Stimulated activated naive CD8-positive, alpha-beta T cell treated with anti-CD3 and anti-CD28 coated beads, Interleukin-15, amount 100 ng/mL, for 72 hours (primary cell): ENCODE data around the gene DKC1.

Source experiments
- ATAC-seq: fragments of 150-1000 bp; cut with Tn5 transposase; 2 replicates; pipeline ENCODE4 v1.10.0; 2021; ENCODE audit warnings: mild to moderate bottlenecking, moderate library complexity
- DNase-seq, 2 donors: peaks; one replicate each; pipeline ENCODE4 v3.0.0; 2021 to 2022
- H3K27ac Mint-ChIP-seq, 2 donors: one replicate each; pipeline ENCODE4 v1.8.0; 2022; ENCODE audit warnings: mild to moderate bottlenecking in 2 of 2, mixed read lengths in 2 of 2, moderate library complexity in 2 of 2
- H3K27me3 Mint-ChIP-seq: one replicate; pipeline ENCODE4 v1.8.0; 2022; ENCODE audit warnings: mixed read lengths
- H3K4me1 Mint-ChIP-seq: one replicate; pipeline ENCODE4 v1.8.0; 2022; ENCODE audit warnings: mild to moderate bottlenecking, mixed read lengths
- H3K4me3 Mint-ChIP-seq, 2 donors: one replicate each; pipeline ENCODE4 v1.8.0; 2022; ENCODE audit warnings: mild to moderate bottlenecking in 2 of 2, mixed read lengths in 2 of 2, moderate library complexity in 1 of 2
- H3K9me3 Mint-ChIP-seq, 2 donors: one replicate each; pipeline ENCODE4 v1.8.0; 2022; ENCODE audit warnings: mixed read lengths in 2 of 2

The DKC1 gene

GRCh38 chrX:154731881-154732280 is 30.8 kb upstream of the DKC1 start:
- peak overlapping the region in 1 of 2 donors; percentile 47 for H3K4me3 Mint-ChIP-seq
- H3K9me3 Mint-ChIP-seq, result peaks cover 0 to 4% of the 10 kb centered on the region in 2 donors
- ATAC-seq (no peak), DNase-seq (no peak)
- H3K4me1 Mint-ChIP-seq, result peaks cover 95% of the 10 kb centered on the region
- H3K27ac Mint-ChIP-seq, result peak overlapping the region in 1 of 2 donors; percentile 17
- H3K27me3 Mint-ChIP-seq, result no peaks in the 10 kb centered on the region

GRCh38 chrX:154732421-154733065 is 30.1 kb upstream of the DKC1 start:
- peak in 1 of 2 donors; percentile 29 for DNase-seq
- H3K4me1 Mint-ChIP-seq, result peaks cover 97% of the 10 kb centered on the region
- no peaks in the 10 kb centered on the region for H3K27me3 Mint-ChIP-seq
- no peaks in the 10 kb centered on the region for H3K9me3 Mint-ChIP-seq
- peak overlapping the region; percentile 74 to 83 for H3K27ac Mint-ChIP-seq
- peak overlapping the region; percentile 71 to 82 for H3K4me3 Mint-ChIP-seq
- ATAC-seq, result peak; percentile 22

GRCh38 chrX:154733066-154733425 is 29.6 kb upstream of the DKC1 start:
- no peak for DNase-seq
- H3K27me3 Mint-ChIP-seq, result no peaks in the 10 kb centered on the region

GRCh38 chrX:154734061-154734781 is 28.4 kb upstream of the DKC1 start:
- peaks cover 95% of the 10 kb centered on the region for H3K4me1 Mint-ChIP-seq
- ATAC-seq, result peak; percentile 75
- peak overlapping the region; percentile 76 to 82 for H3K4me3 Mint-ChIP-seq
- DNase-seq, result peak in 1 of 2 donors; percentile 26
- no peaks in the 10 kb centered on the region for H3K27me3 Mint-ChIP-seq
- no peaks in the 10 kb centered on the region for H3K9me3 Mint-ChIP-seq
- H3K27ac Mint-ChIP-seq, result peak overlapping the region; percentile 92 to 94

More at GRCh38 chrX:154733066-154733425, 29.6 kb upstream of the DKC1 start:
- Mint-ChIP-seq H3K4me3 (peak overlapping the region; percentile 71 to 82), H3K4me1 (peaks cover 98% of the 10 kb centered on the region), H3K9me3 (no peaks in the 10 kb centered on the region), H3K27ac (peak overlapping the region in 1 of 2 donors; percentile 83)
- no peak for ATAC-seq

- ATAC-seq, result no peak
- H3K4me1 Mint-ChIP-seq, result peaks cover 78% of the 10 kb centered on the region
- H3K27ac Mint-ChIP-seq, result peak overlapping the region in 1 of 2 donors; percentile 88
- DNase-seq, result no peak
- no peaks in the 10 kb centered on the region for H3K9me3 Mint-ChIP-seq
- no peaks in the 10 kb centered on the region for H3K27me3 Mint-ChIP-seq
- peak overlapping the region; percentile 49 to 82 for H3K4me3 Mint-ChIP-seq
These were observed 26.8 kb upstream of the DKC1 start for GRCh38 chrX:154735695-154736393.

GRCh38 chrX:154737136-154737535 is 25.5 kb upstream of the DKC1 start:
- H3K9me3 Mint-ChIP-seq, result no peaks in the 10 kb centered on the region

GRCh38 chrX:154738011-154738738 is 24.5 kb upstream of the DKC1 start:
- ATAC-seq (peak; percentile 43), DNase-seq (no peak)
- Mint-ChIP-seq H3K27me3 (no peaks in the 10 kb centered on the region), H3K4me1 (peaks cover 64% of the 10 kb centered on the region), H3K4me3 (peak overlapping the region; percentile 45 to 72), H3K27ac (peak overlapping the region; percentile 54 to 88), H3K9me3 (no peaks in the 10 kb centered on the region)

More at GRCh38 chrX:154737136-154737535, 25.5 kb upstream of the DKC1 start:
- DNase-seq, result no peak
- Mint-ChIP-seq H3K4me3 (peak overlapping the region; percentile 27 to 72), H3K27me3 (no peaks in the 10 kb centered on the region), H3K4me1 (peaks cover 65% of the 10 kb centered on the region), H3K27ac (peak overlapping the region; percentile 60 to 92)
- no peak for ATAC-seq

GRCh38 chrX:154739952-154740465 is 22.7 kb upstream of the DKC1 start:
- Mint-ChIP-seq H3K27ac (no peak overlapping the region), H3K27me3 (no peaks in the 10 kb centered on the region), H3K4me3 (no peak overlapping the region), H3K4me1 (peaks cover 46% of the 10 kb centered on the region), H3K9me3 (no peaks in the 10 kb centered on the region)
- no peak for ATAC-seq
- no peak for DNase-seq

- DNase-seq (no peak), ATAC-seq (no peak)
- Mint-ChIP-seq H3K4me1 (peaks cover 20% of the 10 kb centered on the region), H3K27me3 (no peaks in the 10 kb centered on the region), H3K27ac (no peak overlapping the region), H3K9me3 (no peaks in the 10 kb centered on the region), H3K4me3 (no peak overlapping the region)
These were observed 20.1 kb upstream of the DKC1 start for GRCh38 chrX:154742613-154743012.

- H3K4me1 Mint-ChIP-seq, result peaks cover 5% of the 10 kb centered on the region
- H3K27me3 Mint-ChIP-seq, result no peaks in the 10 kb centered on the region
- DNase-seq (peak; percentile 38 to 47), ATAC-seq (peak; percentile 77)
- peak overlapping the region in 1 of 2 donors; percentile 45 for H3K4me3 Mint-ChIP-seq
- no peak overlapping the region for H3K27ac Mint-ChIP-seq
- H3K9me3 Mint-ChIP-seq, result no peaks in the 10 kb centered on the region
These were observed 13.8 kb upstream of the DKC1 start for GRCh38 chrX:154748712-154749339.

- Mint-ChIP-seq H3K4me3 (peak overlapping the region; percentile 81 to 82), H3K9me3 (no peaks in the 10 kb centered on the region), H3K4me1 (peaks cover 5% of the 10 kb centered on the region), H3K27ac (no peak overlapping the region), H3K27me3 (no peaks in the 10 kb centered on the region)
- ATAC-seq (no peak), DNase-seq (no peak)
These were observed 12.8 kb upstream of the DKC1 start for GRCh38 chrX:154749856-154750255.

GRCh38 chrX:154750301-154751202 is 12.1 kb upstream of the DKC1 start, which contains the start of gene GAB3:
GAB3 (minus strand) TSS chrX:154751077; CDS start chrX:154751025, 52 bp downstream.
- no peaks in the 10 kb centered on the region for H3K9me3 Mint-ChIP-seq
- H3K27me3 Mint-ChIP-seq, result no peaks in the 10 kb centered on the region

GRCh38 chrX:154751203-154751668 is 11.4 kb upstream of the DKC1 start:
- Mint-ChIP-seq H3K27ac (peak overlapping the region in 1 of 2 donors; percentile 37), H3K4me3 (peak overlapping the region; percentile 72 to 77), H3K9me3 (no peaks in the 10 kb centered on the region), H3K27me3 (no peaks in the 10 kb centered on the region), H3K4me1 (peaks cover 5% of the 10 kb centered on the region)
- ATAC-seq, result peak; percentile 40
- DNase-seq, result no peak

More at GRCh38 chrX:154750301-154751202, 12.1 kb upstream of the DKC1 start, which contains the start of gene GAB3:
- DNase-seq, result peak; percentile 44 to 49
- Mint-ChIP-seq H3K27ac (peak within 1 kb of the TSS; percentile 37 to 54), H3K4me3 (peak within 1 kb of the TSS; percentile 81 to 82), H3K4me1 (peaks cover 5% of the 10 kb centered on the region)
- ATAC-seq, result peak; percentile 81
